Measurements from ENCODE around the gene ANKRD33B. TPM values are rescaled to one million over a fixed set of nuclear protein-coding genes. Genes with fewer than 3 reads are reported as not detected.

The ANKRD33B gene
- total and polyA plus RNA-seq, 2 experiments from 2014 or later = 2.9 to 15.4 TPM

DNA sequence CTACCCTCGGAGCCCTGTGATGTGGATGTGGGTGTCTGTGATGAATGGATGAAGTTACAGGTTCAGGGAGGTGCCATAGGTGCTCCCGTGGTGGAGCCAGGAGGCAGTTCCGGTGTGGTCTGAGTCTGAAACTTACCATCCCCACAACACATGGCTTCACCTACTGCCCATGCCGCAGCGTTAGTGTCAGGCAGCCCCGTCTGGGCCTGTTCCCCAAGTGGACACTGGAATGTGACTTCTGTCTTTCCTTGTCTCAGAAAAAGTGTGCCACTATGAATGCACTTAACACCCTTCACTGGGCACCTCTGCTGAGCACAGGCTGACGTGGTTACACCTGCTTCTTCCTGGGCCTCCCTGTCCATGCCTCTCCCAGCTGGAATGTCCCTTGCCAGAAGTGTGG lies 8.6 kb downstream of the ANKRD33B start:
- H3K9me3 Mint-ChIP-seq = no peaks in the 10 kb centered on the region

DNA sequence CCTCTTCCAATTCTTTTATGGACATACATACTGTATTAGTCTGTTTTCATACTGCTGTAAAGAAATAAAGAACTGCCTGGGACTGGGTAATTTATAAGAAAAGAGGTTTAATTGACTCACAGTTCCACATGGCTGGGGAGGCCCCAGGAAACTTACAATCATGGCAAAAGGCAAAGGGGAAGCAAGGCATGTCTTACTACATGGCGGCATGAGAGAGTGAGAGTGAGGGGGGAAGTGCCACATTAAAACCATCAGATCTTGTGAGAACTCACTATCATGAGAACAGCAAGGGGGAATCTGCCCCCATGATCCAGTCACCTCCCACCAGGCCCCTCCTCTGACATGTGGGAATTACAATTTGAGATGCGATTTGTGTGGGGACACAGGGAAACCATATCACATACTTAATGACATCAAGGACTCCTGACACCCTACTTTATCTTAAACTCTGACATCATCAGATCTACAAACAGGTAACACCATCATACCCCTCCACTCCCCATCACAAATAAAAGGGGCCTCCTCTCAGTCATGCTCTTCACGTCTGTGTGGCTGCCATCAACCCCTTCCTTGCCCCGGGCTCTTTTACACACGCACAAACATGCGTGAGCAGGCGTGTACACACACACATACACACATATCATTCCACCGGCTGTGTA lies 9.7 kb downstream of the ANKRD33B start:
- no peak overlapping the region; the same call in 1 of the 2 replicates for H3K27ac Mint-ChIP-seq
- Histone ChIP-seq H2AFZ (no peak overlapping the region), H3F3A (replicated peaks; ENCODE audit: low read depth) (no peaks in the 10 kb centered on the region), H3K27ac (ENCODE audit: low read depth) (no peak overlapping the region), H4K20me1 (replicated peaks; ENCODE audit: insufficient read depth) (peaks cover 1% of the 10 kb centered on the region; the same call in 1 of the 2 replicates), H3K27me3 (ENCODE audit: insufficient read depth) (peaks cover 4% of the 10 kb centered on the region; the same call in 1 of the 2 replicates), H3K9me2 (ENCODE audit: insufficient read depth) (no peaks in the 10 kb centered on the region), H3K4me3 (no peak overlapping the region), H3K4me2 (no peak overlapping the region), H3K36me3 (ENCODE audit: insufficient read depth) (no peaks in the 10 kb centered on the region), H3K4me1 (ENCODE audit: insufficient read depth) (peaks cover 8% of the 10 kb centered on the region; the same call in 1 of the 2 replicates), H3K79me2 (replicated peaks; ENCODE audit: insufficient read depth) (no peaks in the 10 kb centered on the region)
- H3K4me1 Mint-ChIP-seq = peaks cover 8% of the 10 kb centered on the region
- no peak for DNase-seq (ENCODE audit: low spot score)
- H3K27me3 Mint-ChIP-seq (ENCODE audit: insufficient read depth, low read depth, poor library complexity) = peaks cover 10% of the 10 kb centered on the region
- H3K9me3 Mint-ChIP-seq = no peaks in the 10 kb centered on the region
- no peak for ATAC-seq
- no peak overlapping the region for H3K4me3 Mint-ChIP-seq
- no peaks in the 10 kb centered on the region for H3K36me3 Mint-ChIP-seq (ENCODE audit: low read depth)
- no peak for TF ChIP-seq ZNF114 (CRISPR knock-in tag; IDR thresholded peaks at IDR 0.05)
- TF ChIP-seq STAT1 (IDR thresholded peaks at IDR 0.05; ENCODE audit: unreplicated experiment) = no peak

More for the DNA sequence above, 8.6 kb downstream of the ANKRD33B start:
- no peak for DNase-seq (ENCODE audit: low spot score)
- Mint-ChIP-seq H3K27me3 (ENCODE audit: insufficient read depth, low read depth, poor library complexity) (peaks cover 19% of the 10 kb centered on the region), H3K27ac (no peak overlapping the region), H3K4me1 (peaks cover 5% of the 10 kb centered on the region), H3K36me3 (ENCODE audit: low read depth) (no peaks in the 10 kb centered on the region), H3K4me3 (no peak overlapping the region)
- Histone ChIP-seq H3K36me3 (ENCODE audit: insufficient read depth) (no peaks in the 10 kb centered on the region), H3K4me2 (no peak overlapping the region), H3K4me3 (no peak overlapping the region), H3K27ac (ENCODE audit: low read depth) (no peak overlapping the region), H4K20me1 (replicated peaks; ENCODE audit: insufficient read depth) (peaks cover 9% of the 10 kb centered on the region), H3K9me2 (ENCODE audit: insufficient read depth) (no peaks in the 10 kb centered on the region), H2AFZ (no peak overlapping the region), H3K27me3 (ENCODE audit: insufficient read depth) (peaks cover 15% of the 10 kb centered on the region), H3K79me2 (replicated peaks; ENCODE audit: insufficient read depth) (no peaks in the 10 kb centered on the region), H3F3A (replicated peaks; ENCODE audit: low read depth) (no peaks in the 10 kb centered on the region), H3K4me1 (ENCODE audit: insufficient read depth) (peaks cover 4% of the 10 kb centered on the region; the same call in 1 of the 2 replicates)
- ATAC-seq = no peak
- TF ChIP-seq POLR2AphosphoS5 (IDR thresholded peaks at IDR 0.05; ENCODE audit: low read depth) (no peak), EZH2 (IDR thresholded peaks at IDR 0.05; ENCODE audit: low read depth, unreplicated experiment) (no peak), NANOG (IDR thresholded peaks at IDR 0.05; ENCODE audit: borderline replicate concordance) (no peak), ZNF331 (CRISPR knock-in tag; IDR thresholded peaks at IDR 0.05; ENCODE audit: low read depth) (no peak)
- TF ChIP-seq, protein P1, sequence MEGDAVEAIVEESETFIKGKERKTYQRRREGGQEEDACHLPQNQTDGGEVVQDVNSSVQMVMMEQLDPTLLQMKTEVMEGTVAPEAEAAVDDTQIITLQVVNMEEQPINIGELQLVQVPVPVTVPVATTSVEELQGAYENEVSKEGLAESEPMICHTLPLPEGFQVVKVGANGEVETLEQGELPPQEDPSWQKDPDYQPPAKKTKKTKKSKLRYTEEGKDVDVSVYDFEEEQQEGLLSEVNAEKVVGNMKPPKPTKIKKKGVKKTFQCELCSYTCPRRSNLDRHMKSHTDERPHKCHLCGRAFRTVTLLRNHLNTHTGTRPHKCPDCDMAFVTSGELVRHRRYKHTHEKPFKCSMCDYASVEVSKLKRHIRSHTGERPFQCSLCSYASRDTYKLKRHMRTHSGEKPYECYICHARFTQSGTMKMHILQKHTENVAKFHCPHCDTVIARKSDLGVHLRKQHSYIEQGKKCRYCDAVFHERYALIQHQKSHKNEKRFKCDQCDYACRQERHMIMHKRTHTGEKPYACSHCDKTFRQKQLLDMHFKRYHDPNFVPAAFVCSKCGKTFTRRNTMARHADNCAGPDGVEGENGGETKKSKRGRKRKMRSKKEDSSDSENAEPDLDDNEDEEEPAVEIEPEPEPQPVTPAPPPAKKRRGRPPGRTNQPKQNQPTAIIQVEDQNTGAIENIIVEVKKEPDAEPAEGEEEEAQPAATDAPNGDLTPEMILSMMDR (conservative IDR thresholded peaks at IDR 0.05; ENCODE audit: low read depth in 2 of 2) = no peak
- TF ChIP-seq, protein P2, sequence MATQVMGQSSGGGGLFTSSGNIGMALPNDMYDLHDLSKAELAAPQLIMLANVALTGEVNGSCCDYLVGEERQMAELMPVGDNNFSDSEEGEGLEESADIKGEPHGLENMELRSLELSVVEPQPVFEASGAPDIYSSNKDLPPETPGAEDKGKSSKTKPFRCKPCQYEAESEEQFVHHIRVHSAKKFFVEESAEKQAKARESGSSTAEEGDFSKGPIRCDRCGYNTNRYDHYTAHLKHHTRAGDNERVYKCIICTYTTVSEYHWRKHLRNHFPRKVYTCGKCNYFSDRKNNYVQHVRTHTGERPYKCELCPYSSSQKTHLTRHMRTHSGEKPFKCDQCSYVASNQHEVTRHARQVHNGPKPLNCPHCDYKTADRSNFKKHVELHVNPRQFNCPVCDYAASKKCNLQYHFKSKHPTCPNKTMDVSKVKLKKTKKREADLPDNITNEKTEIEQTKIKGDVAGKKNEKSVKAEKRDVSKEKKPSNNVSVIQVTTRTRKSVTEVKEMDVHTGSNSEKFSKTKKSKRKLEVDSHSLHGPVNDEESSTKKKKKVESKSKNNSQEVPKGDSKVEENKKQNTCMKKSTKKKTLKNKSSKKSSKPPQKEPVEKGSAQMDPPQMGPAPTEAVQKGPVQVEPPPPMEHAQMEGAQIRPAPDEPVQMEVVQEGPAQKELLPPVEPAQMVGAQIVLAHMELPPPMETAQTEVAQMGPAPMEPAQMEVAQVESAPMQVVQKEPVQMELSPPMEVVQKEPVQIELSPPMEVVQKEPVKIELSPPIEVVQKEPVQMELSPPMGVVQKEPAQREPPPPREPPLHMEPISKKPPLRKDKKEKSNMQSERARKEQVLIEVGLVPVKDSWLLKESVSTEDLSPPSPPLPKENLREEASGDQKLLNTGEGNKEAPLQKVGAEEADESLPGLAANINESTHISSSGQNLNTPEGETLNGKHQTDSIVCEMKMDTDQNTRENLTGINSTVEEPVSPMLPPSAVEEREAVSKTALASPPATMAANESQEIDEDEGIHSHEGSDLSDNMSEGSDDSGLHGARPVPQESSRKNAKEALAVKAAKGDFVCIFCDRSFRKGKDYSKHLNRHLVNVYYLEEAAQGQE (IDR thresholded peaks at IDR 0.05; ENCODE audit: unreplicated experiment) = no peak

Measured in GM23338 (cell line).